Measurements from ENCODE around the gene LORICRIN. TPM values are rescaled to one million over a fixed set of nuclear protein-coding genes. Genes with fewer than 3 reads are reported as not detected.

LORICRIN gene
- total RNA-seq, 1 donor from 2014 or later: not detected

GRCh38 chr1:153248176-153248879 is 11.2 kb upstream of the LORICRIN start:
- DNase-seq (ENCODE audit: extremely low read depth, low read depth, low spot score): no peak

GRCh38 chr1:153250166-153250565 is 9.3 kb upstream of the LORICRIN start:
- no peak for DNase-seq (ENCODE audit: extremely low read depth, low read depth, low spot score)

GRCh38 chr1:153251087-153251486 is 8.4 kb upstream of the LORICRIN start:
- DNase-seq (ENCODE audit: extremely low read depth, low read depth, low spot score): no peak

GRCh38 chr1:153251562-153251961 is 7.9 kb upstream of the LORICRIN start:
- no peak for DNase-seq (ENCODE audit: extremely low read depth, low read depth, low spot score)

GRCh38 chr1:153251988-153252387 is 7.5 kb upstream of the LORICRIN start:
- DNase-seq (ENCODE audit: extremely low read depth, low read depth, low spot score): no peak

GRCh38 chr1:153253076-153253475 is 6.4 kb upstream of the LORICRIN start:
- DNase-seq (ENCODE audit: extremely low read depth, low read depth, low spot score): no peak

- DNase-seq (ENCODE audit: extremely low read depth, low read depth, low spot score): no peak
Observed at GRCh38 chr1:153253693-153254092, 5.8 kb upstream of the LORICRIN start.

- DNase-seq (ENCODE audit: extremely low read depth, low read depth, low spot score): no peak
Observed at GRCh38 chr1:153260585-153261280, 1.2 kb downstream of the LORICRIN start.

- no peak for DNase-seq (ENCODE audit: extremely low read depth, low read depth, low spot score)
Observed at GRCh38 chr1:153261281-153262069, 2.0 kb downstream of the LORICRIN start.

- no peak for DNase-seq (ENCODE audit: extremely low read depth, low read depth, low spot score)
Observed at GRCh38 chr1:153262070-153262366, 2.5 kb downstream of the LORICRIN start.

GRCh38 chr1:153262462-153263157 is 3.1 kb downstream of the LORICRIN start:
- DNase-seq (ENCODE audit: extremely low read depth, low read depth, low spot score): no peak

GRCh38 chr1:153265457-153265856 is 6.0 kb downstream of the LORICRIN start:
- DNase-seq (ENCODE audit: extremely low read depth, low read depth, low spot score): no peak

- no peak for DNase-seq (ENCODE audit: extremely low read depth, low read depth, low spot score)
Observed at GRCh38 chr1:153271711-153272110, 12.2 kb downstream of the LORICRIN start.

- DNase-seq (ENCODE audit: extremely low read depth, low read depth, low spot score): no peak
Observed at GRCh38 chr1:153272186-153272585, 12.7 kb downstream of the LORICRIN start.

GRCh38 chr1:153277852-153278251 is 18.4 kb downstream of the LORICRIN start:
- DNase-seq (ENCODE audit: extremely low read depth, low read depth, low spot score): no peak

- DNase-seq (ENCODE audit: extremely low read depth, low read depth, low spot score): no peak
Observed at GRCh38 chr1:153288634-153289275, 29.3 kb downstream of the LORICRIN start.

GRCh38 chr1:153291514-153291913 is 32.0 kb downstream of the LORICRIN start:
- no peak for DNase-seq (ENCODE audit: extremely low read depth, low read depth, low spot score)

GRCh38 chr1:153292185-153292584 is 32.7 kb downstream of the LORICRIN start:
- no peak for DNase-seq (ENCODE audit: extremely low read depth, low read depth, low spot score)

GRCh38 chr1:153292740-153293479 is 33.4 kb downstream of the LORICRIN start:
- DNase-seq (ENCODE audit: extremely low read depth, low read depth, low spot score): no peak

- no peak for DNase-seq (ENCODE audit: extremely low read depth, low read depth, low spot score)
Observed at GRCh38 chr1:153293480-153293775, 33.9 kb downstream of the LORICRIN start.

Data from glomerular endothelial cell (primary cell).